CD4-positive, alpha-beta T cell treated with Interleukin-21 for 1 hour (primary cell): ENCODE measurements around the gene NUP210.
"Not testable (repeated sequence)": the region's sequence is repeated elsewhere in the genome, so short reads cannot be mapped to it uniquely, and the experiment has no call there.

Experiments used
- DNase-seq: peaks from one replicate; pipeline ENCODE4 v3.0.0-alpha.2; 2020

NUP210 gene

DNA sequence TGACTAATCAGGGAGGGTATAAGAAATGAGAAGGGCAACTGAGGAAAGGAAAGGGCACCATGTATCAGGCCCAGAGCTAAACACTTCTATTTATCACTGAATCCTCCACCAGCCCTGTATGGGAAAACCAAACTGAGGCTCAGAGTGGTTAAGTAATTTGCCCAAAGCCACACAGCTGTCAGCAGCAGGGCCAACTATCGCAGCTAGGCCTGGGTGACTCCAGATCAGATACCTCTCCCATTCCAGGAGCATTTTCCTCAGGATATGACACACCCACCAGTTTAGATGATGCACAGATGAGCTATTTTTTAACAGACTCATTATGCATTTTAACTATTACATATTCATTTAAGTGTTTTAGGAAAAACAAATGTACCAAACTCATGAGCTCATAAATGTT, 14.5 kb downstream of the NUP210 start:
- DNase-seq = no peak

DNA sequence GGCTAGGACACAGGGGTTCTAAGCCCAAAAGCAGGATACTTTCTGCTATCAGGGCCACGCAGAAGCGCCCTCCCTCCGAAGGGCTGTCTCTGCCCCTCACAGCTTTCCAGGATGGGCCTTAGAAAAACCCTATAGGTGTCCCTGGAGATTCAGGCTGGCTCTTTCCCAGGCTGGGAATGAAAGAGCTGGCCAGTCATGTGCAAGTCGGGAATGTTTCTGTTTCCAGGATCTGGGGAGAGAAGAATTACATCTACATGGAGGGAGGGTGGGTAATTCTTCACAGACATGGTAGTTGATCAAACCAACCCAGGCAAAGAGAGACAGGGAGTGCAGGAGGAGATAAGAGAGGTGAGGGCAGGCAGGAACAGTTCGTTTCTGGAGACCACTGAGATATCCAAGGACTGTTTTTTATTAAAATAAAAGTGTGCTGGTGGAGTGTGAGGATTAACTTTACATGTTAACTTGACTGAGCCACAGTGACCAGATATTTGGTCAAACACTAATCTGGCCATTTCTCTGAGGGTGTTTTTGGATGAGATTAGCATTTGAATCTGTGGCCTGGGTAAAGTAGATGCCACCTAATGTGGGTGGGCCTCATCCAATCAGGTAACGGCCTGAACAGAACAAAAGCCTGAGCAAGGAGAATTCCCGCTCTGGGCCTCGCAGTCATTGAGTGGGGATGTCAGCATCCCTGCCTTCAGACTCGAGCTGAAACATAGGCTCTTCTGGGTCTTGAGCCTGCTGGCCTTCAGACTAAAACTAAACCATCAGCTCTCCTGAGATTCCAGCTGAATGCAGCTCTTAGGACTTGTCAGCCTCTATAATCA, 15.3 kb downstream of the NUP210 start:
- no peak for DNase-seq

GRCh38 chr3:13403847-13404246, 16.3 kb downstream of the NUP210 start:
- no peak for DNase-seq

DNA sequence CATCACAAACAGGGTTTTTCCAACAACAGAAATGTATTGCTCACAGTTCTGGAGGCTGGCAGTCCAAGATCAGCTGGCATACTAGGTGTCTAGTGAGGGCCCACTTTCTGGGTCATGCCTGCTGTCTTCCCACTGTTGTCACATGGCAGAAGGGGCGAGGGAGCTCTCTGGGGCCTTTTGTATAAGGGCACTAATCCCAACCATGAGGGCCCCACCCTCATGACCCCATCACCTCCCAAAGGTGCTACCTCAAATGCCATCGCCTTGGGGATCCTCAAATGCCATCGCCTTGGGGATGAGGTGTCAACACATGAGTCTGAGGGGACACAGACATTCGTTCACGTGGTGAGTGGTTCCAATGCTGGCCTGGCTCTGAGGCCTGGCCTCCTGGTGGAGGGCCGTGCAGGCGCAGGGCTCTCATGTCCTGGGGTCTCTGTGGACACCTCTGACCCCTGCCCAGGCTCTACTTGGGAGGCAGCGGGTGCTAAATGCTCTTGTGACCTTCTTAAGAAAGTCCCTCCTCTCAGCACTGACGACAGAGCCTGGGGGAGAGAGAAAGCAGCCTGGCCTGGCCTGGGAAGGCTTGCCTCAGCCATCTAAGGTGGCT, 16.8 kb downstream of the NUP210 start:
- no peak for DNase-seq

GRCh38 chr3:13401149-13401548, 19.0 kb downstream of the NUP210 start:
- DNase-seq = no peak

DNA sequence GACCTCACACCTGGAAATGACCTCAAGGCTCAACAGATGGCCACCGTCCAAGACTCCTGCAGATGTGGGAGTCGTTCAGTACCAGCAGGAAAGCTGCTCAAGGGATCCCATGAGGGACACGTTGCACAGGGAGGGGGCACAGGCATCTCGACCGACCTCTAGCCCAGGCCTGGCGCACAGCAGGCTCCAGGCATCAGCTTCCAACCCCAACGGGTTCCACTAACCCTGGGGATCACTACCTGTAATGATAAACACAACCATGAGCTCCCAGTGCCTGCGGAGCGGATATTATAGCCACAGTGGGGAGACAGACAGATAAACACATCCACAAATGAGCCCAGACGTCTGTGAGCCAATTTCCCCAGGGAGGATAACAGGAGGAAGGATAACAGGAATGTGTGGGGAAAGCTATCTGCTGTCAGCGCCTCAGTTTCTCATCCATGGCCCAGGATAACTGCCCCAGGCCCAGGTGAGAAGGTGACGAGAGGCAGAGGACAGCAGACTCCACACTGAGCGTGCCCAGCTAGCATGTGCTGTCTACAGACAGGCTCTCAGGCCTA, 19.9 kb downstream of the NUP210 start:
- DNase-seq = no peak

- DNase-seq = no peak
These were observed 20.5 kb downstream of the NUP210 start for GRCh38 chr3:13399603-13400002.

DNA sequence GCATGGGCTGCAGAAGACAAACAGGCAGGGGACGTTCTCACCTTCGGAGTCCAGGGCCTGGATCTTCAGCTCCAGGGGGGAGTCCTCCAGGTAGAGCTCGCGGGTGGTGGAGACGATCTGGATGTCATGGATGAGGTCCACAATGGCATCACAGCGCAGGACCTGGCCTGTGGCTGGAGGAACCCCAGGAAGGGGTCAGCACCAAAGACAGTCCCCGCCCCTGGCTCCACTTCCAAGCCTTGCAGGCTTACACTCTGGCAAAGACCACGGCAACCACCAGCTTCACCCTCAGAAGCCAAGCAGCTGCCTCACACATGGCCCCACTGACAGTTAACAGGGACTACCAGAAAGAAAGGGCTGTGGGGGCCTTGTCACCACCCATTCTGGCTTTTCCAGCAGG, 22.8 kb downstream of the NUP210 start:
- no peak for DNase-seq

GRCh38 chr3:13394363-13394762, 25.8 kb downstream of the NUP210 start:
- DNase-seq = no peak

GRCh38 chr3:13393427-13394360, 26.4 kb downstream of the NUP210 start:
- no peak for DNase-seq

- peak; percentile 31 for DNase-seq
These were observed 28.8 kb downstream of the NUP210 start for GRCh38 chr3:13391308-13391707.

GRCh38 chr3:13389378-13389777, 30.7 kb downstream of the NUP210 start:
- DNase-seq = no peak

GRCh38 chr3:13388816-13389215, 31.3 kb downstream of the NUP210 start:
- DNase-seq = no peak

GRCh38 chr3:13385373-13385965, 34.7 kb downstream of the NUP210 start:
- no peak for DNase-seq

DNA sequence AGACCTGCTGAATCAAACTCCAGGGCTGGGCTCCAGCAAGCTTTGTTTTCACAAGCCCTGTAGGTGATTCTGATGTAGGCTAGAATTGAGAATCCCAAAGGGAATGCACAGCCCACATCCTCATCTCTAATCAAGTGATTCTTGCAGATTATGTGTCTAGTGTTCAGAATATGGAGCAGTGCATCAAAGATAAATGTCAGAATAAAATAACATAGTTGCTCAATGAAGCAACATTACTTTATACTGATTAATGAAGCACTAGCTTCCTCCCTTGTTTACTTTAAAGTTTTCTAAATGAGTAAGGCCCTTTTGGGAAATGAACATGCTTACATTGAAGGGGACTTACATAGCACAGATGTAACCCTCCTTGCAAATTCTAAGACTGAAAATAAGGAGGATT, 39.2 kb downstream of the NUP210 start:
- no peak for DNase-seq

- DNase-seq = no peak
These were observed 40.8 kb downstream of the NUP210 start for GRCh38 chr3:13379201-13379830.

GRCh38 chr3:13378155-13378554, 42.0 kb downstream of the NUP210 start:
- DNase-seq = no peak

DNA sequence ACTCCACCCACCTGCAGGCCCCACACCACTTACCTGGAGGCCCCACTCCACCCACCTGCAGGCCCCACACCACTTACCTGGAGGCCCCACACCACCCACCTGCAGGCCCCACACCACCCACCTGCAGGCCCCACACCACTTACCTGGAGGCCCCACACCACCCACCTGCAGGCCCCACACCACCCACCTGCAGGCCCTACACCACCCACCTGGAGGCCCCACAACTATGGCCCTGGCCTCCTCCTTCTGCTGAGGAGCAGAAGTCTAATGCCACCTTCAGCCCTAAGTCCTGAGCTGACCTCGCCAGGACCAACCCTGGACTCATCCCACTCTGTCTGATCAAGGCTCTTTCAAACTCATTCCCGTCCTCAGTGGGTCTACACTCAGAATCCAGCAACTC, 42.4 kb downstream of the NUP210 start:
- DNase-seq = not testable (repeated sequence)

DNA sequence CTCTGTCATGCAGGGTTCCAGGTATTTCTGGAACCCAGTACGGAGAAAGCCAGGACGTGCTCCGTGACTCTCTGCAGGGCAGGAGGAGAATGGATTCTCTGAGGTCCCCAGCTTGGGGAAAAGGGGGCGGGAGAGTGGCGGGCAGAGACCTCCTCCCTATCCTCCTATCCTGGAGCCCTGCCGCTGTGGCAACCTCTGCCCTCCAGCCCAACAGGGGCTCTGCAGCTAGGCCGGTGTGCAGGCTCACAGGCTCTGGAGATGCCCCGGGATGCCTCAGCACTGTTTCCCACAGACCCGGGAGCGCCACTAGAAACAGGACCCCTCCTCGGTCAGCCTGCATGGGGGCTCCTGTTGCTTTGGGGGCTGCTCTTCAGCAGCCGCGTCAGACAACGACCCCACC, 43.1 kb downstream of the NUP210 start:
- no peak for DNase-seq

- DNase-seq = no peak
These were observed 44.0 kb downstream of the NUP210 start for GRCh38 chr3:13376091-13376490.

DNA sequence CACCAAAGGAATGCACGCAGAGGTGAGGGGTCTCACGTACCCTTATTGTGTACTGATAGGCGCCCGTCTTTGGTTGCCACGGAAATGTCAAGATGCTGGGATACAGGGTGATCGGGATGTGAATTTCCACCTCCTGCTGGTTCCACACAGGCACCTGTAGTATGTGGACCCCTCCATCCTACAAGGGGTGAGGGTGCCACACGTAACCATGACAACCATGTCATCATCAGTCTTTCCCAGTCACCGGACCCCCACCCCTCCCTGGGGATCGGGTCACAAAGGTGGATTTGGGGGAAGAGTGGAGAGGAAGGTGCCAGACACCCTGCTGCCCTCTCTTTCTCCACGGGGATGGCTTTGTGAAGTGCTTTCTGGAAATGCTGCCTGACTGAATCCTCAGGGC, 44.7 kb downstream of the NUP210 start:
- no peak for DNase-seq

DNA sequence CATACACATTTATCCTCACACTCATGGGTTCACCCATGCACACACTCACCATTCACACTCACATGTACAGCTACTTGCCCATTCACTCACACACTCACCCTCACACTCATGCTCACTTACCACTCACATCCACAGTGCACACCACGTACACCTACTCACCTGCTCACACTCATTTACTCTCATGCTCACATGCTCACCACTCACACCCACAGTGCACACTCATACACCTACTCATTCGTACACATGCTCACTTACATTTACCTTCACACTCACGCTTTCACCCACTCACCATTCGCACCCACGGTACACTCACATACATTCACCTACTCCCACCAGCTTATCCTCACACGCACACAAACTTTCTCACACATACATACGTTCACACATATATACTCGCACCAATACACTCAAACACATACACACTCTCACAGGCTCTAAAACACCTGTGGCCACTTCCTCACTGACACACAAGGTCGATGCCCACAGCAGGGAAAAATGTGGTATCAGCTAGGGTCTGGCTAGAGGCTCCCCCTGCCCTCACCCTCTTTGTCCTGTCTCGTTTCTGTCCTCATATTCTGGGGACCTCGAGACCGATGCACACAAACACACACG, 46.0 kb downstream of the NUP210 start:
- no peak for DNase-seq
